SK-N-MC (cell line): Measurements from ENCODE around the gene ABHD12.

ENCODE experiments used
- EZH2 ChIP-seq: fragments of 200-600 bp; sonication (generic); IDR thresholded peaks from one replicate; pipeline ENCODE4 v1.6.1; 2017; ENCODE audit warnings: antibody characterized with exemption
- FOXP2 ChIP-seq: optimal IDR thresholded peaks from 2 replicates; pipeline ENCODE3; 2011; ENCODE audit warnings: mild to moderate bottlenecking, moderate library complexity; ENCODE audit not compliant: insufficient read depth; ENCODE audit errors: extremely low read length, control extremely low read depth
- POLR2AphosphoS5 ChIP-seq: IDR thresholded peaks from 2 replicates; pipeline ENCODE4 v1.6.1; 2012; ENCODE audit warnings: mild to moderate bottlenecking, low read depth, low read length, borderline replicate concordance

DNA sequence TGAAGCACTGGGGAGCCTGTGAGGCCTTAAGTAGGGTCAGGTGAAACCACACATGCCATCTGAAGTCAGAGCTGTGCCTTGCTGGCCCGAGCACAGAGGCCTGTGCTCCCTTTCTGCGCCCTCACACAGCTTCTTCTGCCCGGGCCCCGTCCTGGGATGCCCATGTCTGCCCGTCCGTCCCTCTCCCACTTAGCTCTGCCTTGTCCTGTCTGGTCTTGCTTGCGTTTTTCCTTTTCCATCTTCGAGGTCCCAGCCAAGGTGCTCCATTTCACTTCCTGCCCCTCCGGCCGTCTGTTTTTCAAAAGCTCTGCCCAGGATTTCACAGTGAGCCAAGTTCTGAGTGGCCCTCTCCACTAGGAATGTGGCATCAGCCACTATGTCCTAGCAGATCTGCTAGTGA is 97.1 kb downstream of the ABHD12 start:
- TF ChIP-seq EZH2 (no peak), FOXP2 (no peak), POLR2AphosphoS5 (no peak)
